ENCODE results near the gene SPATA2. TPM values are rescaled to one million over a fixed set of nuclear protein-coding genes. Genes with fewer than 3 reads are reported as not detected.

The SPATA2 gene
- total RNA-seq, 1 donor from 2014 or later, result 4.7 TPM

DNA sequence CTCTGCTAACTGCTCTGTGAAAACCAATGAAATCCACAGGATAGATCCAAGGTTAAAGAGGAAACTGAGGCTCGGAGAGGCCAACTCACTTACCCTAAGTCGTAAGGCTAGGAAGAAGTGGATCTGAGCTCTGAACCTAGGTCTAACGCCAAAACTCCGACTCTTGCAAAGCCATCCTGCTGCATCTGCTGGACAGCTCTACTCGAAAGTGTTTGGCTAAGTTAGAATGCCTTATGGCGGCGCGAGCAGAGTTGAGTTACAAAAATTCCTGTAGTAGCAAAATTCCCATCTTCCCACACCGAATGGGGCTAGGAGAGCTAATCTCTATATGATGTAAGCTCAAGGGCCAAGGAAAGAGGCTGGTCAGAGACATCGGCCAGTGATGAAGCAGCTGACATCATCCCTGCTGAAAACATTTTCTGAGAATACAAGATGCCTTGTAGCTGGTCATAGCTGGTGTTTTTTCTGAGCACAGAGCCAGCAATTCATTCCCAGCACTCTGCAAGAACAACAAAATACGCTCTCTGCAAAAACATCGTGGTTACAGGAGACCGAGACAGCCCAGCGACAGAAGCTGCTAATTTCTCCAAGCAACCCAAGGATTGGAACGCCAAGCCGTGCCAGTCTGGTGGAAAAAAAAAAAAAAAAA, 1.8 kb downstream of the SPATA2 start:
- no peaks in the 10 kb centered on the region for H3K9me3 ChIP-seq
- intact Hi-C loops (cut with DNase I), result no loop called here
- no peak overlapping the region for H3K27ac ChIP-seq
- no peak overlapping the region for H3K4me3 ChIP-seq
- TF ChIP-seq POLR2A (IDR thresholded peaks at IDR 0.05) (no peak), POLR2AphosphoS5 (IDR thresholded peaks at IDR 0.05; ENCODE audit: insufficient read depth in 1 of 2, low read depth in 1 of 2) (no peak), CTCF (IDR thresholded peaks at IDR 0.05) (no peak)
- H3K36me3 ChIP-seq, result no peaks in the 10 kb centered on the region
- peaks cover 45% of the 10 kb centered on the region for H3K4me1 ChIP-seq
- no peak for DNase-seq (ENCODE audit: extremely low spot score in 2 of 2)
- no peaks in the 10 kb centered on the region for H3K27me3 ChIP-seq

- Histone ChIP-seq H3K4me3 (no peak overlapping the region), H3K9me3 (no peaks in the 10 kb centered on the region), H3K36me3 (peaks cover 0 to 27% of the 10 kb centered on the region in 2 donors), H3K4me1 (peaks cover 37% of the 10 kb centered on the region), H3K27ac (no peak overlapping the region), H3K27me3 (no peaks in the 10 kb centered on the region)
- TF ChIP-seq CTCF (IDR thresholded peaks at IDR 0.05), result no peak
- TF ChIP-seq POLR2AphosphoS5 (IDR thresholded peaks at IDR 0.05; ENCODE audit: insufficient read depth in 1 of 2, low read depth in 1 of 2), result no peak
- TF ChIP-seq POLR2A (IDR thresholded peaks at IDR 0.05), result no peak
- no peak for DNase-seq (ENCODE audit: extremely low spot score in 2 of 2)
- intact Hi-C loops (cut with DNase I), result no loop called here
Measured at GRCh38 chr20:49910340-49910706, 5.0 kb downstream of the SPATA2 start.

DNA sequence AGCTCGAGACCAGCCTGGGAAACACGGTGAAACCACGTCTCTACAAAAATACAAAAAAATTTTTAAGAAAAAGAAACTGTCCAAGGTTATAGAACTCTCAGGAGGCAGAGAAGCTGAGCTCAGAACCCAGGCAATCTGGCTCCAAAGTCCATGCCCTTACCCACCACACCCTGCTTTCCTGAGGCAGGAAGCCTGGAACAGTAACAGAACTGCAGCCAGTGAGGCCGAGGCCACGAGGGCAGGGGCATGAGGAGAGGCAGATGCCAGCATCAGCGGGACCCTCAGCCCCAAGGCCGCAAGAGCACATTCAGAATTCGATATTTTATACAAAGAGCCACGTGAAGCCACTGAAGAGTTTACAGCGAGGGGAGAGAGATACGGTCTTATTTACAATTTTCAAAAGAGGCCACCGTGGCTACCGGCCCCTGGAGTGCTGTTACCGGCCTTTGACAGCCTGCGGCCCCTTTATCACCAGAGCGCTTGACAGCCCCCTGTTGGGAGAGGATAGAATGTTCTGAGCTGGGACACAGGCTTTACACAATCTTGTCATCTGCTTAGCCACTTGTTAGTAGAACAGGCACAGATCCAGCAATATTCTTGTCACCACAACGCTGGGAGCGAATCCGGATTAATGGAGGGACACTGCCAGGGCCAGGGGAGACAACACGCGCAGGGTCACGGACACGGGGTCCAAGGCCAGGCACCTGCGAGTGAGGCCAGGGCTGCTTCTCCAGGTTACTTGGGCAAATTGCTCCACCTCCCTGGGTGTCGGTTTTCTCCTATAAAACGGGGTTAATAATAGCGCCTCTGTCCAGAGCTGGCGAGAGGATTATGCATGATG, 5.6 kb downstream of the SPATA2 start:
- peaks cover 33% of the 10 kb centered on the region for H3K4me1 ChIP-seq
- no peaks in the 10 kb centered on the region for H3K9me3 ChIP-seq
- DNase-seq (ENCODE audit: extremely low spot score in 2 of 2), result no peak
- no peak overlapping the region for H3K4me3 ChIP-seq
- H3K27me3 ChIP-seq, result no peaks in the 10 kb centered on the region
- TF ChIP-seq POLR2A (IDR thresholded peaks at IDR 0.05) (no peak), POLR2AphosphoS5 (IDR thresholded peaks at IDR 0.05; ENCODE audit: insufficient read depth in 1 of 2, low read depth in 1 of 2) (no peak), CTCF (IDR thresholded peaks at IDR 0.05) (no peak)
- H3K36me3 ChIP-seq, result peaks cover 0 to 33% of the 10 kb centered on the region in 2 donors
- H3K27ac ChIP-seq, result no peak overlapping the region
- intact Hi-C loops (cut with DNase I), result no loop called here

DNA sequence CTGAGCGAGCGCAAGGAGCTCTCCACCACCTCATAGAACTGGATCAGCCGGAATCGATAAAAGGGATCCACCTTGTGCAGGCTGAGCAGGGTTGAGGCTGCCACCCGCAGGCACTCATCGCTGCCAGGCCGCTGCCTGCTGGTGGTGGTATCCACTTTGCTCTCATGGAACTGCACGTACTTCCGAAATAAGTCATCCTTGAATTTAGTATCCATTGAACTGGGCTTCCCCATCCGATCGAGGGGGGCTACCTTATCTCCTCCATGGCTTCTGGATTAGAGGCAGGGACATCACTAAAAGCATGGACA, 7.1 kb downstream of the SPATA2 start:
- intact Hi-C loops (cut with DNase I), result no loop called here
- TF ChIP-seq POLR2A (IDR thresholded peaks at IDR 0.05) (no peak), POLR2AphosphoS5 (IDR thresholded peaks at IDR 0.05; ENCODE audit: insufficient read depth in 1 of 2, low read depth in 1 of 2) (no peak), CTCF (IDR thresholded peaks at IDR 0.05) (no peak)
- Histone ChIP-seq H3K4me3 (no peak overlapping the region), H3K36me3 (peaks cover 0 to 37% of the 10 kb centered on the region in 2 donors), H3K27me3 (no peaks in the 10 kb centered on the region), H3K27ac (no peak overlapping the region), H3K9me3 (no peaks in the 10 kb centered on the region), H3K4me1 (peaks cover 18% of the 10 kb centered on the region)
- DNase-seq (ENCODE audit: extremely low spot score in 2 of 2), result no peak
